ENCODE measurements around the gene LTBP2.

- TF ChIP-seq EP300 (IDR thresholded peaks at IDR 0.05; ENCODE audit: borderline replicate concordance in 1 of 2, low read depth in 2 of 2, low read length in 2 of 2) (no peak), POLR2A (IDR thresholded peaks at IDR 0.05; ENCODE audit: control extremely low read depth in 1 of 2, low read depth in 2 of 2, low read length in 2 of 2) (no peak), HDAC6 (IDR thresholded peaks at IDR 0.05; ENCODE audit: low read depth, low read length) (no peak), MAX (IDR thresholded peaks at IDR 0.05) (no peak), ZNF274 (IDR thresholded peaks at IDR 0.05; ENCODE audit: borderline replicate concordance, extremely low read depth, low read length) (no peak), CHD2 (IDR thresholded peaks at IDR 0.05; ENCODE audit: low read length) (no peak), SRF (IDR thresholded peaks at IDR 0.05; ENCODE audit: low read depth, low read length) (no peak), JUND (IDR thresholded peaks at IDR 0.05; ENCODE audit: low read length) (no peak)
- TF ChIP-seq, protein P1, sequence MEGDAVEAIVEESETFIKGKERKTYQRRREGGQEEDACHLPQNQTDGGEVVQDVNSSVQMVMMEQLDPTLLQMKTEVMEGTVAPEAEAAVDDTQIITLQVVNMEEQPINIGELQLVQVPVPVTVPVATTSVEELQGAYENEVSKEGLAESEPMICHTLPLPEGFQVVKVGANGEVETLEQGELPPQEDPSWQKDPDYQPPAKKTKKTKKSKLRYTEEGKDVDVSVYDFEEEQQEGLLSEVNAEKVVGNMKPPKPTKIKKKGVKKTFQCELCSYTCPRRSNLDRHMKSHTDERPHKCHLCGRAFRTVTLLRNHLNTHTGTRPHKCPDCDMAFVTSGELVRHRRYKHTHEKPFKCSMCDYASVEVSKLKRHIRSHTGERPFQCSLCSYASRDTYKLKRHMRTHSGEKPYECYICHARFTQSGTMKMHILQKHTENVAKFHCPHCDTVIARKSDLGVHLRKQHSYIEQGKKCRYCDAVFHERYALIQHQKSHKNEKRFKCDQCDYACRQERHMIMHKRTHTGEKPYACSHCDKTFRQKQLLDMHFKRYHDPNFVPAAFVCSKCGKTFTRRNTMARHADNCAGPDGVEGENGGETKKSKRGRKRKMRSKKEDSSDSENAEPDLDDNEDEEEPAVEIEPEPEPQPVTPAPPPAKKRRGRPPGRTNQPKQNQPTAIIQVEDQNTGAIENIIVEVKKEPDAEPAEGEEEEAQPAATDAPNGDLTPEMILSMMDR (IDR thresholded peaks at IDR 0.05; ENCODE audit: control extremely low read depth in 1 of 3, insufficient read depth in 1 of 3, low read depth in 1 of 3, low read length in 3 of 3) = no peak
Observed at GRCh38 chr14:74655599-74656395, 43.8 kb upstream of the LTBP2 start.

Measured in H1 (cell line).